SU-DHL-6 (cell line): ENCODE measurements around the gene PLIN3.

Source experiments
- CTCF ChIP-seq: fragments of 200-600 bp; sonication (generic); IDR thresholded peaks from one replicate; pipeline ENCODE4 v1.5.1; 2017; ENCODE audit warnings: antibody characterized with exemption, mild to moderate bottlenecking, low read length, moderate library complexity; ENCODE audit not compliant: insufficient read depth, poor library complexity, severe bottlenecking
- EZH2phosphoT487 ChIP-seq: fragments of 200-600 bp; sonication (generic), shearing (Covaris generic); conservative IDR thresholded peaks from 2 replicates; pipeline ENCODE4 v1.6.1; 2018; ENCODE audit warnings: mild to moderate bottlenecking, antibody characterized with exemption, low read length, moderate library complexity, mixed read lengths

DNA sequence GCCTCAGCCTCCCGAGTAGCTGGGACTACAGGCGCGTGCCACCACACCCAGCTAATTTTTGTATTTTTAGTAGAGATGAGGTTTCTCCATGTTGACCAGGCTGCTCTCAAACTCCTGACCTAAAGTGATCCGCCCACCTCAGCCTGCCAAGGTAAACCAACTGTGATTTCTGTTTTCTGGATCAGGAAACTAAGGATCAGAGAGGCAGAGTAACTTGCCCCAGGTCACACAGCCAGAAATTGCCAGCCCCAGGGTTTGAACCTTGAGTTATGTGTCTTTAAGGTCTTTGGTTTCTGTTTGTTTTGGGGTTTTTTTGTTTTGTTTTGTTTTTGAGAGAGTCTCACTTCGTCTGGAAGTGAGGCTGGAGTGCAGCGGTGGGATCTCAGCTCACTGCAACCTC, 4.2 kb upstream of the PLIN3 start:
- TF ChIP-seq CTCF (no peak), EZH2phosphoT487 (no peak)
